GM19025 (cell line): ENCODE measurements around the gene PIGBOS1.

Experiments used
- ATAC-seq: cut with Tn5 transposase; IDR thresholded peaks from one replicate; pipeline ENCODE4 v1.9.1; 2021; ENCODE audit warnings: mild to moderate bottlenecking, low read depth, moderate library complexity; ENCODE audit not compliant: unreplicated experiment

The PIGBOS1 gene

DNA sequence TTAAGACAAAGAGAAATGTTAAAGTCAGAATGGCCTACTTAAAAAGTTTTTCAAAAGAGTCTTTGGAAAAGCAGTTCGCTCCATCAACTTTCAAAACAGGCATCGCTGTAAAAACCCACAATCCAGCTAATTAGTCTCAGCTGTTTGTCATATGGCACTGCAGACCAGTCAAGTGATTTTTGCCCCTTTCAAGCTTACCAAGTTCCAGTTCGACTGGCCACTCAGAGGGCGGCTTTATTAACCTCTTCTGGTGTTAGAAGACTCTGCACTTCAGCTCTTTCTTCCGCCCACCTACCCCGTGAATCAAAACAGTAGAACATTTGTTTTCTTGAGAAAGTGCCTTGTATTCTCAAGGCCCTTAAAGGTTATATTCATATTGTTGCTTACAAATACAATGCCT, 48.6 kb downstream of the PIGBOS1 start:
- ATAC-seq, result no peak

DNA sequence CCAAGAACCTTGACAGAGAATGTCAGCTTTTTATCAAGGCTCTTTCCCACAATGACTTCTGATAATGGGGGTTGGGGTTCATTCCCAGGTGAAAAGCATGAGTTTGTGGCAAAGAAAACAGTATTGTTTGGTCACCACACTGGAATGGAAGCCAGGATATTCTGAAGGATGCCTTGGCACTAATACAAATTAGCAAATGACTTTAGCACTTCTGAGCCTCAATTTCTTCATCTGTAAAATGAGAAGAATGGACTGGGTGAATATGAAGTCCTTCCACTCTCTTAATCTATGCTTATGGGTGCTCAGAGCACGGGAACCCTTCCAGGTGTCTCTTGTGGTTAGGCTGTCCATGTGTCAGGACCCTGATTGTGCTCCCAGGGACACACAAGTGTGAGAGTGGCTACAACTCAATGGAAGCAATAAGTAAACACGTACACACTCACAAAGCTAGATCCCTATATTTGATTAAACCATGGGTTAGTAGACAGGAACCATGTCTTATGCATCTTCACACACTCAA, 50.7 kb downstream of the PIGBOS1 start:
- ATAC-seq, result no peak

DNA sequence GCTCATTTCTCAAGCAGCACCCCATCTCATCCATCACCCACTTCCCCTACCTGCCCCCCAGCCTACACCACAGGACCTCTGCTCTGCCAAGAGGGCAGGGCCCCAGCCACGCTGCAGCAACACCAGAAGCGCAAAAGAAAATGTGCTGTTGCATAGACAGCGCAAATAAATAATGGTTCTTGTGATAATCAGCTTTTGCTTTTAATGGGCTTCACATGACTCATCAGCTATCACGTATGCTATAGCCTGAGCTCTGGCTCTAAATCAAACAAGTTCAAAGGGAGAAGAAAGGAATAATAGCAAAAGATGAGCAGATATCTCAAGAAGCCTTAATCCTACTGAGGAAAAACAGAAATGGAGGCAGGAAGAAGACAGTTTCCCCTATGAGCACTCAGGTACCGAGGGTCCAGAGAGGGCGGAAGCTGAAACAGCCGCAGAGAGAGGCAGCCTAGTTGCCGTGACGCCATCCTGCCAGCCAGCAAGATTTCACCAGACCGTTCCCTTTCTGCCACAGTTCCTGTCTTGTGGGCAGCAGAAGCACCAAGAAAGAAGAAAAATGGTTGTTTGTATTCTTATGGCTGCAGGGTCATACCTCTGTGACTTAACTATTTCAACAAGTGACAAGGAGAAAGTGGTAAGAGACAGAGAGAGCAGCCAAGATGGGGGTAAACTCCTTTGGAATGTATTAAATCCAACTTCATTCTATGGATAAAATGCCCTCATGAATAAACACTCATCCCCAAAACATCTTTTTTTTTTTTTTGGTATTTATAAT, 51.3 kb downstream of the PIGBOS1 start:
- ATAC-seq, result peak; percentile 79
